HG03439 (cell line): ENCODE measurements around the gene HSD3B2.

ENCODE experiments used
- ATAC-seq: cut with Tn5 transposase; IDR thresholded peaks from one replicate; pipeline ENCODE4 v1.9.1; 2021; ENCODE audit warnings: mild to moderate bottlenecking, moderate library complexity; ENCODE audit not compliant: unreplicated experiment

HSD3B2 gene

DNA sequence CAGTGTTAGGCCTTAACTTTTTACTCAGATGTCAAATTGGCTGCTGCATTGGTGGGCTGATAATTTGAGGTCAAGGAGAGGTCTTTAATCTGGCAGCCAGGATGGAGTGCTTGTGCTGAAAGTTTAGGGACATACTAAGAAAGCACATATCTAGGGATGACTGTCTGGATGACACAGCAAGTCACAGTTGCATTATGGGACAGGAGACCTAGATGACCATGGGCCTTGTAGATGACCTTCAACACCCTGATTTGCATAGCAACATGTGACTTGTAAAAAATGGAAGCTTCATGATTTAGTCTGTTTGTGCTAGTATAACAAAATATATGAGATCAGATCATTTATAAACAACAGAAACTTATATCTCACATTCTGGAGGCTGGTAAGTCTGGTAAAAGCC lies 18.0 kb upstream of the HSD3B2 start:
- ATAC-seq, result no peak

DNA sequence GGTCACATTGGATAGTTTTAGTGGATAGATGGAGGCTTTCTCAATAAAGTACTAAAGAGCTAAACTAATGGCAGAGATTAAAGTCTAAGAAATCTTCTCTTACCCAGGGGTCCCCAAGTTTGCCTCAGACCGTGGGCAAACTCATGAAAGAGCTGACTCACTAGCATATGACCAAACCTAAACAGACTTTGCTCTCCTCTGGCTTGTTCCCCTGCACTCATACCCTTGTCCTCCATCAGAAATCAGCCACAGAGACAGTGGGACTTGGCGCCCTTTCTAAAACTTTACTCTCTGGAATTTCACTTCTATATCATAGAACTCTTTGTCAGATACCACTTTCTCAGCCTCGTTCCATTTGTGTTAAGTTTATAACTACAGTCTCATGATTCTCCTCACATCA lies 17.0 kb upstream of the HSD3B2 start:
- no peak for ATAC-seq

- ATAC-seq, result no peak
These were observed 10.2 kb upstream of the HSD3B2 start for GRCh38 chr1:119404736-119405135.

DNA sequence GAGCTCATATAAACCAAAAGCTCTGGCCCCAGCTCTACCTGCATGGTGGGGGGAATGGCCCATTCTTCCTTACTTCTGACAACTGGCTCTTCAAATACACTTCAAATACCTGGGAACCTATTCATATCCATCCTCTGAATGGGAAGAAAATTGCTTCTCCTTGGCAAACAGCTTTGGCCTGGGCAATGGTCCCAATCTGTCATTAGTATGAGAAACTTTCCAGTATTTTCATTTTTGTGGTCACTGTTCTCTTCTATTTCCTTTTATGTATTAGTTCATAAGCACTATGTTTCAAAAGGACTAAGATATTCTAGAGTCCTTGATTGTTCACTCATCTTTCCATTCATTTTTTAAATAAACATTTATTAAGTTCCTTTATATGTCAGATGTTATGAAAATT lies 5.2 kb upstream of the HSD3B2 start:
- no peak for ATAC-seq

- ATAC-seq, result no peak
These were observed 4.0 kb upstream of the HSD3B2 start for GRCh38 chr1:119410961-119411360.

DNA sequence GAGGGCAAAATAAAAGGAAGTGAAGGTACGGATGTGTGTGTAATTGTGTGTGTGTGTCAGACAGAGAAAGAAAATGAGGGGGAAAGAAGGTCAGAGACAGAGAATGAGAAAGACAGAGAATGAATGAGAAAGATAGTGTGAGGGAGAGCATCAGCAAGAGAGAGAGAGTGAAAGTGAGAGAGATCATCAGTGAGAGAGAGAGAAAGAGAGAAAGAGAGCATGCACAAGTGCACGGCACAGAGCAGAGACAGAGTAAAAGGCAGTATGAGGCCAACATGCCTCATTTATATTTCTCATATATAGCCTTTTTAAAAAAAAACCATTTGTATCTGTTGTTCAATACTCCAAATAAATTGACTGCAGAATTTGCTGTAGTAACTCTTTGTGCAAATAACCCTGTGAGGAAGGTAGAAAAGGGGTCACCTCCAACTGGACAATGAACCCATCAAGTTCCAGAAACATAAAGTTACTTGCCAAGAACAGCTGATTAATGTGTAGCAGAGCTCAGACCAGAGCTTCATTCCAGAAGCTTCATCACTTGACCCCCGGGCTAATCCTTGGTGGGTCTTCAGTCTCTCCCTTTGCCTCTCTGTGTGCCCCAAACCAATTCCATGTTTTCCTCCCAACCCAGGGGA lies 1.2 kb downstream of the HSD3B2 start:
- no peak for ATAC-seq

- no peak for ATAC-seq
These were observed 4.2 kb downstream of the HSD3B2 start for GRCh38 chr1:119419109-119419508.

GRCh38 chr1:119420638-119421037 lies 5.7 kb downstream of the HSD3B2 start:
- no peak for ATAC-seq

GRCh38 chr1:119422631-119423030 lies 7.7 kb downstream of the HSD3B2 start:
- no peak for ATAC-seq

DNA sequence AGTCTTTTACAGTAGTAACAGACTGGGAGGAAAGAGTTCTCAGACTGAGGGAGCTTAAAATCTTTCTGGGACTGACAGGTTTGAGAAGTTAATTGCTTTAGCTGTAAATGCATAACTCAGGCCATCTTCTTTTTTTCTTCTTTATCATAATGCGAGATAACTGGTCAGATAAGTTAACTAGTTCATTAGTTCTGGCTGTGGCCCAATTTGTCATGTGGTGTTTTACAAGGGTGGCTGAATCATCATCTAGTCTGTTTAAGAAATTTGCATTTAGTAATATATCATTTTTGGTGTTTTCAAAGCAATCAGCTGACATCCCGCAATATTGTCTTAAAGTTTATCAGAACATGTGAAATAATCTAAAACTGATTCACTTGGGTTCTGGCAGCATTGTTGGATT lies 14.0 kb downstream of the HSD3B2 start:
- no peak for ATAC-seq

DNA sequence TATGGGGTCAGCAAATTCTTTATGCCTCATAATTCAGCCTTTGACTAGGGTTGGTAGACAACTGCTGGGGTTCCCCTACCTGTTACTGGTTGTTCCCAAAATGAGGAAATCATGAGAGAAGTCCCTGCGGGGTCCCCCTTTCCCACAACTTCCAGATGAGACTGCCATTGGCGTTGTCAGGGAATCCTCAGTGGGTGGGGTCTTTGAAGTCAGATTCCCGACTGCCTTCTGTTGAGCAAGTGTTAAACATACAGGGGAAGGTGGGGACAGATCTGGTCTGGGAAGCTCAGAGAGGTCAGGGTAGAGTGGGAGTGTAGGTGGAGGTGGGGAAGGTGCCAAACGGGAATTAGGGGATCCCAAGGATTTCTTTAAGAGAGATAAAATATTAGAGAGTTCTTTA lies 14.7 kb downstream of the HSD3B2 start:
- no peak for ATAC-seq

DNA sequence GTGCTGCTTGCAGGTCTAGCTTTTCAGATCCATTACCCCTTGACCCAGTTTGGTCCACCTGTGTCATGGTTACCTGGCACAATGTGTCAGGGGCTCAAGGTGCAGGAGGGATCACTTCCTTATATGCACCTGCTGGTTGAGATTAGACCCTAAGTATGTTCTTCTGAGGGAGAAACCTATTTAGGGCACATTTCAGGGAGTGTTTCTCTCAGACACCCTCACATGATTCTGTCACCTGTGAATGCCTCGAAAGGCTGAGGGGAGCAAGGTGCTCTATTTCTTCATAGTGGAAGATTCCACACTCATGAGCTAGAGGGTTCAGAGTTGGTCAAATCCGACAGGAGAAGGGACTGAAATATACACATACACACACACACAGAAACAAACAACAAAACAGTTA lies 15.5 kb downstream of the HSD3B2 start:
- no peak for ATAC-seq

DNA sequence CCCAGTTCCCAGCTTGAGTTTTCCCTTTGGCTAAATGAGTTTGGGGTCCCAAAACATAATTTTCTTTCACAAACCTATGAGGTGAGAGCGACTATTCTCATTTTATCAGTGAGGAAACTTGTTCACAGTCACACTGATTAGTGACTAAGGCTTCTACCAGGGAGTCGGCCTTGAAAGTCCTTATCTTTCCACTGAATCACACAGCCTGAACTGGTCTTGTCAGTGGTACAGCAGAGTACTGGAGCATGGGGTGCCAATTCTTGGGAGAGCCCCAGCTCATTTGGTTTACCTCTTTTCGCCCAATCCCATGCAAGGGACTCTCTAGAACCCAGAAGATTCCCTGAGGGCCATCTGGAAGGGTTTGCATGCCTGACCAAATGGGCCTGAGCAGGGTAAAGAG lies 16.9 kb downstream of the HSD3B2 start:
- no peak for ATAC-seq

DNA sequence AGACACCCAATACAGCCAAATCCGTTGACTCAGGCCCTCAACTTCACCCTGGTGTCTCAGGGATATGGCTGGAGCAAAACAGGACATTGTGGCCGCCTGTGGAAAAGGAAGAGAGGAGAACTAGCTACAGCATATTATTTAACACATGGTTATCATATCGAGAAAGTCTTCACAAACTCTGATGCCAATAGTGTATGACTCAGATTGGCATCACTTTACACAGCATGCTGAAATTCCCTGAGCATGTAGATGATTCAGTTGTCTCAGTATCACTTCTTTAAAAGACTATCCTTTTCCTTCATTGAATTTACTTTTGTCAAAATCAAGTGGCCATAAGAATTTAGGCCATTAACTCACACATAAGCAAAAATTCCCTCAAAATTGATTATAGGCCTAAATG lies 20.1 kb downstream of the HSD3B2 start:
- no peak for ATAC-seq

DNA sequence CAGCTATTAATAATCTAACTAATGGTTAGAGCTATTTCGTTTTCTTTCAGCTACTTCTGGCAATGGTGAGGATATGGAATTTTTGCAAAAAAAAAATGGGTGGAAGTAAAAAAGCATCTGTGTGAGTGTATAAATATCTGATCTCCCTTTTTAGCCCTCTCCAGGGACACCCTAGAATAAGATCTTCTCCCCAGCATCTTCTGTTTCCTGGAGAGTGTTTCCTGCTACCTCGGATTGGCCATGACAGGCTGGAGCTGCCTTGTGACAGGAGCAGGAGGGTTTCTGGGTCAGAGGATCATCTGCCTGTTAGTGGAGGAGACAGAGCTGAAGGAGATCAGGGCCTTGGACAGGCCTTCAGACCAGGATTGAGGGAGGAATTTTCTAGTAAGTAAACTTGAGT lies 23.8 kb downstream of the HSD3B2 start:
- ATAC-seq, result no peak

- no peak for ATAC-seq
These were observed 25.9 kb downstream of the HSD3B2 start for GRCh38 chr1:119440721-119441307.

- no peak for ATAC-seq
These were observed 27.8 kb downstream of the HSD3B2 start for GRCh38 chr1:119442756-119443155.

GRCh38 chr1:119446321-119446720 lies 31.4 kb downstream of the HSD3B2 start:
- ATAC-seq, result no peak

GRCh38 chr1:119447344-119448126 lies 32.6 kb downstream of the HSD3B2 start:
- no peak for ATAC-seq

DNA sequence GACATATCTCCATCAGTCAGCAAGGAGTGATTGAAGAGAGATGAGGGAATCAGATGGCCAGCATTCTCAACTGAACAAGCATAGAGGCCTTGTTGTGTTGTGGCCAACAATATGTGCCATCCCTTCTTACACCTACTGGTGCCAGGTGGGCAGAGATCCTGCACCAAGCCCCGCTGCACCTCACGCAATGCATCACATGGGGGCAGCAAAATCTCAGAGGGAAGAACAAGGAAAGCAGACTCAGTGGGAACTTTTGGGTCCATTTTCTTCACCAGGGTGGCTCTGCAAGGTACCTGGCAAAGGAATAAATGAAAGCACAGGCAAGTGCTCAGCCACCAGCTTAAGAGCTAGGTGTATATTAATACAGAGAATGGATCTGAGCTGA lies 33.2 kb downstream of the HSD3B2 start:
- no peak for ATAC-seq

GRCh38 chr1:119449971-119450370 lies 35.0 kb downstream of the HSD3B2 start:
- no peak for ATAC-seq

- no peak for ATAC-seq
These were observed 36.2 kb downstream of the HSD3B2 start for GRCh38 chr1:119451158-119451557.
